GM13976 (cell line): Measurements from ENCODE around the gene FBXO21.

ENCODE experiments used
- DNase-seq: peaks from one replicate; pipeline ENCODE4 v3.0.0; 2012; ENCODE audit warnings: low spot score
- CTCF ChIP-seq: IDR thresholded peaks from 2 replicates; pipeline ENCODE4 v1.5.1; 2012; ENCODE audit warnings: borderline replicate concordance, mild to moderate bottlenecking; ENCODE audit not compliant: insufficient read depth; ENCODE audit errors: extremely low read depth, missing control alignments, control extremely low read depth
- in situ Hi-C: fragments of 300-500 bp; cut with MboI; formaldehyde crosslinking; loops from one replicate; pipeline ENCODE4 v1.12.0; 2022; ENCODE audit warnings: low sequenced_read_pairs, mixed read lengths, inconsistent platforms; ENCODE audit not compliant: unreplicated experiment

The FBXO21 gene

GRCh38 chr12:117166107-117166506 lies 24.2 kb downstream of the FBXO21 start:
- DNase-seq: no peak
- TF ChIP-seq CTCF: no peak
- in situ Hi-C loops: no loop called here

- in situ Hi-C loops: no loop called here
- no peak for DNase-seq
- TF ChIP-seq CTCF: no peak
Measured at GRCh38 chr12:117165342-117165741, 24.9 kb downstream of the FBXO21 start.

GRCh38 chr12:117162633-117163032 lies 27.6 kb downstream of the FBXO21 start:
- no peak for DNase-seq
- TF ChIP-seq CTCF: no peak
- in situ Hi-C loops: no loop called here

- TF ChIP-seq CTCF: no peak
- DNase-seq: no peak
- in situ Hi-C loops: no loop called here
Measured at GRCh38 chr12:117162167-117162539, 28.1 kb downstream of the FBXO21 start.

- in situ Hi-C loops: no loop called here
- DNase-seq: no peak
- TF ChIP-seq CTCF: no peak
Measured at GRCh38 chr12:117161460-117162166, 28.7 kb downstream of the FBXO21 start.

GRCh38 chr12:117159674-117160073 lies 30.6 kb downstream of the FBXO21 start:
- in situ Hi-C loops: no loop called here
- TF ChIP-seq CTCF: no peak

GRCh38 chr12:117158911-117159553 lies 31.2 kb downstream of the FBXO21 start:
- in situ Hi-C loops: no loop called here
- no peak for TF ChIP-seq CTCF
- no peak for DNase-seq

More at GRCh38 chr12:117159674-117160073, 30.6 kb downstream of the FBXO21 start:
- DNase-seq: no peak
